ENCODE data around the gene TLR2. TPM values are rescaled to one million over a fixed set of nuclear protein-coding genes. Genes with fewer than 3 reads are reported as not detected.

TLR2 gene
- total RNA-seq, 1 donor from 2014 or later: 19.1 TPM

DNA sequence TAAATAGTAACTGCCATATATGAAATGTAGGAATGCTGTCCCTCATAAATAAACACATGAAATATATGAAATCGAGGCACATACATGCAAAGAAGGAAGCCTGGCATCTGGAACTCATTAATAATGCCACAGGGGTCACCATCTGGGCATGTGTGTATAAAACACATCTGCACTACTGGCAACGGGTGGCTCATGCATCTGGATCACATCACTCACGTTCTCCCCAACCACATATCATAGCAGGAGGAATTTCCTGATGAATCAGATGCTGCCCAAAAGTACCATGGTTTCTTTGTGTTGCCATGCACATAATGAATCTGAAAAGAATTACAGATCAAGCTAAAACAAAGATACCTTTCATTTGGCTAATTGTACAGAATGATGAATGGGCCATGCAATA, 47.2 kb downstream of the TLR2 start:
- H3K4me1 ChIP-seq: no peaks in the 10 kb centered on the region
- H3K27ac ChIP-seq: no peak overlapping the region
- no peak for TF ChIP-seq CTCF (IDR thresholded peaks at IDR 0.05)
- no peak for DNase-seq (ENCODE audit: low spot score in 2 of 2)
- no peaks in the 10 kb centered on the region for H3K27me3 ChIP-seq
- H3K9me3 ChIP-seq: no peaks in the 10 kb centered on the region
- H3K4me3 ChIP-seq: no peak overlapping the region
- no peaks in the 10 kb centered on the region for H3K36me3 ChIP-seq
- intact Hi-C loops (cut with DNase I): no loop called here

DNA sequence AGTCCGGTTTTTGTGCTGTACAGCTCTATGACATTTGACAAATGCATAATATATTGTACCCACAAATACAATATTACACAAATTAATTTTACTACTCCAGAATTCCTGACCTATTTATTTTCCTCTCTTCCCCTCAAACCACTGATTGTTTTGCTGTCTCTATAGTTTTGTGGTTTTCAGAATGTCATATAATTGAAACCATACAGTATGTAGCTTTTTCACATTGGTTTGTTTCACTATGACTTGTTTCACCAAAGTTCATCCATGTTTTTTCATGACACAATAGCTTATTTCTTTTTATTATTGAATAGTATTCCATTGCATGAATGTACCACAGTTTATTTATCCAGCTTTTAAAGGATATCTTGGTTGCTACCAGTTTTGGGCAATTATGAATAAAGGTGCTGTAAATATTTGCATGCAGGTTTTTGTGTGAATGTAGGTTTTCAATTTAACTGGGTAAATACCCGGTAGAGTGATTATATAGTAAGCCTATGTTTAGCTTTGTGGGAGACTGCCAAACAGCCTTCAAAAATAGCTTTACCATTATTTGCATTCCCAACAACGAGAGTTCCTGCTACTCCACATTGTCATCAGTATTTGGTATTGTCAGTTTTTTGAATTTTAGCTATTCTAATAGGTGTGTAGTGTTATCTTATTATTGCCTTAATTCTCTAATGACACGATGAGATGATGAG, 49.8 kb downstream of the TLR2 start:
- no peak overlapping the region for H3K27ac ChIP-seq
- peaks cover 0 to 4% of the 10 kb centered on the region in 2 donors for H3K9me3 ChIP-seq
- no peak overlapping the region for H3K4me3 ChIP-seq
- H3K27me3 ChIP-seq: no peaks in the 10 kb centered on the region
- DNase-seq (ENCODE audit: low spot score in 2 of 2): no peak
- no peaks in the 10 kb centered on the region for H3K4me1 ChIP-seq
- no peak for TF ChIP-seq CTCF (IDR thresholded peaks at IDR 0.05)
- intact Hi-C loops (cut with DNase I): no loop called here
- H3K36me3 ChIP-seq: no peaks in the 10 kb centered on the region

DNA sequence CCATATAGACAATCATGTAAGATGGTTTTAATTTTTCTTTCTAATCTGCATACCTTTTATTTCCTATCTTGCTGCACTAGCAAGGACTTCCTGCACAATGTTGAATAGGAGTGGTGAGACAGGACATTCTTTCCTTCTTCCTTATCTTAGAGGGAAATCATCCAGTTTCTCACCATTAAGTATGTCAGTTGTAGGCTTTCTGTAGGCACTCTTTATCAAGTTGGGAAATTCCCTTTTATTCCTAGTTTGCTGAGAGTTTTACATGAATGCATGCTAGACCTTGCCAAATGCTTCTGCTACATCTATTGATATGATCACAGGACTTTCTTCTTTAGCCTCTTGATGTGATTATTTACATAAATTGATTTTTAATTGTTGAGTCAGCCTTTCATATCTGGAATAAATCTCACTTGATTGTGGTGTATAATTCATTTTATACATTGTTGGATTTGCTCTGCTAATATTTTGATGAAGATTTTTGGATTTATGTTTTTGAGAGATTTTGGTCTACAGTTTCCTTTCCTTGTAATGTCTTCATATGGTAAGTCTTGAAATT, 51.9 kb downstream of the TLR2 start:
- no peak overlapping the region for H3K27ac ChIP-seq
- intact Hi-C loops (cut with DNase I): no loop called here
- H3K4me3 ChIP-seq: no peak overlapping the region
- peaks cover 0 to 4% of the 10 kb centered on the region in 2 donors for H3K9me3 ChIP-seq
- H3K4me1 ChIP-seq: no peaks in the 10 kb centered on the region
- DNase-seq (ENCODE audit: low spot score in 2 of 2): no peak
- no peaks in the 10 kb centered on the region for H3K36me3 ChIP-seq
- no peaks in the 10 kb centered on the region for H3K27me3 ChIP-seq
- no peak for TF ChIP-seq CTCF (IDR thresholded peaks at IDR 0.05)

GRCh38 chr4:153741541-153741940, 57.5 kb downstream of the TLR2 start:
- Histone ChIP-seq H3K4me3 (no peak overlapping the region), H3K36me3 (no peaks in the 10 kb centered on the region), H3K27ac (no peak overlapping the region), H3K4me1 (no peaks in the 10 kb centered on the region), H3K9me3 (peaks cover 0 to 4% of the 10 kb centered on the region in 2 donors), H3K27me3 (no peaks in the 10 kb centered on the region)
- intact Hi-C loops (cut with DNase I): no loop called here
- no peak for TF ChIP-seq CTCF (IDR thresholded peaks at IDR 0.05)
- DNase-seq (ENCODE audit: low spot score in 2 of 2): no peak

GRCh38 chr4:153745651-153746050, 61.6 kb downstream of the TLR2 start:
- no peak overlapping the region for H3K27ac ChIP-seq

More at GRCh38 chr4:153745651-153746050, 61.6 kb downstream of the TLR2 start:
- Histone ChIP-seq H3K9me3 (no peaks in the 10 kb centered on the region), H3K27me3 (no peaks in the 10 kb centered on the region), H3K4me1 (peaks cover 0 to 4% of the 10 kb centered on the region in 2 donors), H3K4me3 (no peak overlapping the region), H3K36me3 (no peaks in the 10 kb centered on the region)
- TF ChIP-seq CTCF (IDR thresholded peaks at IDR 0.05): no peak
- no peak for DNase-seq (ENCODE audit: low spot score in 2 of 2)
- intact Hi-C loops (cut with DNase I): loop anchor here (5.0 kb wide), 1 partner anchor 58 kb away; no protein-coding TSS in a partner anchor

All from ascending aorta (tissue), 2 donors.